ENCODE results near the gene RNASEH2B. TPM values are rescaled to one million over a fixed set of nuclear protein-coding genes. Genes with fewer than 3 reads are reported as not detected.

The RNASEH2B gene
- polyA plus RNA-seq, 3 donors: 30.9 to 71.5 (median 65.9) TPM

- TF ChIP-seq, protein P1, sequence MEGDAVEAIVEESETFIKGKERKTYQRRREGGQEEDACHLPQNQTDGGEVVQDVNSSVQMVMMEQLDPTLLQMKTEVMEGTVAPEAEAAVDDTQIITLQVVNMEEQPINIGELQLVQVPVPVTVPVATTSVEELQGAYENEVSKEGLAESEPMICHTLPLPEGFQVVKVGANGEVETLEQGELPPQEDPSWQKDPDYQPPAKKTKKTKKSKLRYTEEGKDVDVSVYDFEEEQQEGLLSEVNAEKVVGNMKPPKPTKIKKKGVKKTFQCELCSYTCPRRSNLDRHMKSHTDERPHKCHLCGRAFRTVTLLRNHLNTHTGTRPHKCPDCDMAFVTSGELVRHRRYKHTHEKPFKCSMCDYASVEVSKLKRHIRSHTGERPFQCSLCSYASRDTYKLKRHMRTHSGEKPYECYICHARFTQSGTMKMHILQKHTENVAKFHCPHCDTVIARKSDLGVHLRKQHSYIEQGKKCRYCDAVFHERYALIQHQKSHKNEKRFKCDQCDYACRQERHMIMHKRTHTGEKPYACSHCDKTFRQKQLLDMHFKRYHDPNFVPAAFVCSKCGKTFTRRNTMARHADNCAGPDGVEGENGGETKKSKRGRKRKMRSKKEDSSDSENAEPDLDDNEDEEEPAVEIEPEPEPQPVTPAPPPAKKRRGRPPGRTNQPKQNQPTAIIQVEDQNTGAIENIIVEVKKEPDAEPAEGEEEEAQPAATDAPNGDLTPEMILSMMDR (IDR thresholded peaks at IDR 0.05): no peak
- no peak overlapping the region for H3K4me3 Mint-ChIP-seq
- peaks cover 14% of the 10 kb centered on the region for H3K4me1 Mint-ChIP-seq
- Histone ChIP-seq H3K27me3 (ENCODE audit: control insufficient read depth in 2 of 2, insufficient read depth in 2 of 2, low read length in 2 of 2) (no peaks in the 10 kb centered on the region), H3K4me3 (replicated peaks in 1 of 3; ENCODE audit: low read depth in 2 of 3, low read length in 3 of 3) (no peak overlapping the region), H3K4me2 (replicated peaks; ENCODE audit: extremely low read depth, low read length, poor library complexity, severe bottlenecking) (no peak overlapping the region), H3K27ac (ENCODE audit: low read depth in 1 of 2, low read length in 2 of 2) (peak overlapping the region in 1 of 2 donors; percentile 15), H3K4me1 (ENCODE audit: control insufficient read depth in 1 of 2, insufficient read depth in 2 of 2, low read length in 2 of 2) (peaks cover 1 to 6% of the 10 kb centered on the region in 2 donors), H3K9me3 (replicated peaks in 1 of 2; ENCODE audit: control insufficient read depth in 1 of 2, insufficient read depth in 1 of 2, low read length in 2 of 2) (no peaks in the 10 kb centered on the region), H3K9ac (ENCODE audit: insufficient read depth, low read length, poor library complexity, severe bottlenecking) (no peak overlapping the region), H2AFZ (ENCODE audit: insufficient read depth, low read depth, low read length, poor library complexity, severe bottlenecking) (no peak overlapping the region), H4K20me1 (ENCODE audit: insufficient read depth, low read length) (no peaks in the 10 kb centered on the region), H3K36me3 (replicated peaks in 1 of 2; ENCODE audit: control insufficient read depth in 1 of 2, insufficient read depth in 2 of 2, low read length in 2 of 2) (peaks cover 10 to 66% of the 10 kb centered on the region in 2 donors), H3K79me2 (ENCODE audit: insufficient read depth, low read length) (no peaks in the 10 kb centered on the region)
- intact Hi-C loops (cut with micrococcal nuclease): no loop called here
- DNase-seq: no peak
- peak overlapping the region in 4 of 7 donors; percentile 11 to 68 (median 29) for H3K27ac Mint-ChIP-seq
- peaks cover 0 to 8% (median 2%) of the 10 kb centered on the region in 7 donors for H3K9me3 Mint-ChIP-seq
- peaks cover 0 to 3% (median 0%) of the 10 kb centered on the region in 3 donors for H3K27me3 Mint-ChIP-seq (ENCODE audit: low read depth in 3 of 3)
- peaks cover 45 to 53% of the 10 kb centered on the region in 2 donors for H3K36me3 Mint-ChIP-seq
- no CpG with 5 or more reads among the region's 2 CpGs for WGBS (ENCODE audit: insufficient coverage)
These were observed 61.4 kb downstream of the RNASEH2B start for GRCh38 chr13:50970956-50971355.

GRCh38 chr13:50974268-50974667 is 64.7 kb downstream of the RNASEH2B start:
- no peaks in the 10 kb centered on the region for H3K27me3 ChIP-seq (ENCODE audit: control insufficient read depth in 2 of 2, insufficient read depth in 2 of 2, low read length in 2 of 2)
- peaks cover 40 to 55% of the 10 kb centered on the region in 2 donors for H3K36me3 Mint-ChIP-seq
- no peak overlapping the region for H3K4me3 ChIP-seq (replicated peaks in 1 of 3; ENCODE audit: low read depth in 2 of 3, low read length in 3 of 3)
- H3K27ac ChIP-seq (ENCODE audit: low read depth in 1 of 2, low read length in 2 of 2): peak overlapping the region in 1 of 2 donors; percentile 51
- H3K4me1 Mint-ChIP-seq: peaks cover 38% of the 10 kb centered on the region
- H3K9me3 Mint-ChIP-seq: peaks cover 0 to 8% (median 2%) of the 10 kb centered on the region in 7 donors
- no peak overlapping the region for H2AFZ ChIP-seq (ENCODE audit: insufficient read depth, low read depth, low read length, poor library complexity, severe bottlenecking)
- peaks cover 31 to 32% of the 10 kb centered on the region in 2 donors for H3K4me1 ChIP-seq (ENCODE audit: control insufficient read depth in 1 of 2, insufficient read depth in 2 of 2, low read length in 2 of 2)
- peak overlapping the region in 2 of 7 donors; percentile 50 to 87 for H3K27ac Mint-ChIP-seq
- H3K4me2 ChIP-seq (replicated peaks; ENCODE audit: extremely low read depth, low read length, poor library complexity, severe bottlenecking): no peak overlapping the region
- TF ChIP-seq, protein P1 (IDR thresholded peaks at IDR 0.05): no peak
- H3K9ac ChIP-seq (ENCODE audit: insufficient read depth, low read length, poor library complexity, severe bottlenecking): no peak overlapping the region
- no peak overlapping the region for H3K4me3 Mint-ChIP-seq
- H3K9me3 ChIP-seq (replicated peaks in 1 of 2; ENCODE audit: control insufficient read depth in 1 of 2, insufficient read depth in 1 of 2, low read length in 2 of 2): no peaks in the 10 kb centered on the region
- peaks cover 6 to 39% of the 10 kb centered on the region in 2 donors for H3K36me3 ChIP-seq (replicated peaks in 1 of 2; ENCODE audit: control insufficient read depth in 1 of 2, insufficient read depth in 2 of 2, low read length in 2 of 2)
- H3K79me2 ChIP-seq (ENCODE audit: insufficient read depth, low read length): no peaks in the 10 kb centered on the region
- no peaks in the 10 kb centered on the region for H4K20me1 ChIP-seq (ENCODE audit: insufficient read depth, low read length)
- DNase-seq: no peak
- H3K27me3 Mint-ChIP-seq (ENCODE audit: low read depth in 3 of 3): peaks cover 0 to 3% (median 0%) of the 10 kb centered on the region in 3 donors
- intact Hi-C loops (cut with micrococcal nuclease): no loop called here
- 50% methylated on average over 2 of the region's 3 CpGs for WGBS (ENCODE audit: insufficient coverage)

All from CD14-positive monocyte (primary cell).